Osteoblast (primary cell): ENCODE data around the gene NINJ1. TPM values are rescaled to one million over a fixed set of nuclear protein-coding genes. Genes with fewer than 3 reads are reported as not detected.
A peak's percentile ranks its signal among the peaks of the same experiment; 100 is the strongest.

Experiments
- DNase-seq: peaks from one replicate; pipeline ENCODE4 v3.0.0; 2011; ENCODE audit warnings: low spot score, mixed read lengths; ENCODE audit not compliant: insufficient read length; ENCODE audit errors: missing footprints
- H2AFZ ChIP-seq: 2 replicates; pipeline ENCODE4 v1.6.0; 2011; ENCODE audit warnings: mild to moderate bottlenecking, low read length
- H3K27ac ChIP-seq: 2 replicates; pipeline ENCODE4 v1.5.1; 2011; ENCODE audit warnings: mild to moderate bottlenecking, low read depth, low read length, moderate library complexity
- H3K27me3 ChIP-seq: 2 replicates; pipeline ENCODE4 v1.6.0; 2012; ENCODE audit warnings: mild to moderate bottlenecking, control low read depth, inconsistent platforms, low read length, moderate library complexity; ENCODE audit not compliant: insufficient read depth
- H3K36me3 ChIP-seq: 2 replicates; pipeline ENCODE4 v1.5.1; 2011; ENCODE audit warnings: mild to moderate bottlenecking, low read length, control low read depth, moderate library complexity; ENCODE audit not compliant: insufficient read depth
- H3K4me1 ChIP-seq: 2 replicates; pipeline ENCODE4 v1.5.1; 2011; ENCODE audit warnings: mild to moderate bottlenecking, low read length, control low read depth, moderate library complexity; ENCODE audit not compliant: insufficient read depth
- H3K4me2 ChIP-seq: 2 replicates; pipeline ENCODE4 v1.6.0; 2011; ENCODE audit warnings: mild to moderate bottlenecking, low read length; ENCODE audit not compliant: insufficient read depth
- H3K4me3 ChIP-seq: fragments of 200-600 bp; sonication (generic); 3 replicates; pipeline ENCODE4 v1.5.1; 2012; ENCODE audit warnings: mild to moderate bottlenecking, low read length, inconsistent platforms; ENCODE audit not compliant: insufficient read depth
- H3K79me2 ChIP-seq: 2 replicates; pipeline ENCODE4 v1.6.0; 2012; ENCODE audit warnings: mild to moderate bottlenecking, low read length, control low read depth, inconsistent platforms; ENCODE audit not compliant: insufficient read depth
- H3K9me3 ChIP-seq: 2 replicates; pipeline ENCODE4 v1.5.1; 2011; ENCODE audit warnings: low read depth, low read length, control low read depth
- H4K20me1 ChIP-seq: 2 replicates; pipeline ENCODE4 v1.6.0; 2012; ENCODE audit warnings: mild to moderate bottlenecking, low read length, control low read depth; ENCODE audit not compliant: insufficient read depth
- total RNA-seq: library from RNA; depleted of rRNA; stranded (reverse); fragments of >200 nt; gene quantifications from 2 replicates; pipeline ENCODE4 v1.2.3, GENCODE V29; 2012
- TF ChIP-seq, protein P1 (sequence below): IDR thresholded peaks from 2 replicates; pipeline ENCODE4 v1.5.1; 2011; ENCODE audit warnings: mild to moderate bottlenecking, low read depth, low read length, moderate library complexity; ENCODE audit errors: extremely low read depth

NINJ1 gene
- total RNA-seq, 1 donor = 34.7 TPM

DNA sequence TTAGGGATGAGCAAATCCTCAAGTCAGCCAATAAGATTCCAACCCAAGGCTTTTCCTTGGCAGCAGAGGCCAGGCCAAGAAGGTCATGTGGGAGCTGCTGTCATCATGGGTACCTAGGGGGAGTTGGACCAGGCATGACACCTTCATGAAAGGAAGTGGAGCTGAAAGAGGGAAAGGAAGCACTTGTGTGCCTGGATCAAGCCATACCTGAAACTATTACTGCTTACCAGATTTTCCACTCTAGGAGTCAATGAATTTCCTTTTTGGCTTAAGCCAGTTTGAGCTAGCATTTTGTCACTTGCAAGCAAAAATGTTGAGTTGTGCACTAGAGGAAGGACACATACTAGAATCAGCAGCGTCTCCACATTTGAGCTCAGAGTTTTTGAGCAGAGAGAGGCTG, 35.4 kb upstream of the NINJ1 start:
- Histone ChIP-seq H3K9me3 (no peaks in the 10 kb centered on the region), H3K27me3 (peaks cover 2% of the 10 kb centered on the region), H3K4me1 (no peaks in the 10 kb centered on the region), H3K36me3 (no peaks in the 10 kb centered on the region), H3K79me2 (no peaks in the 10 kb centered on the region), H3K4me3 (no peak overlapping the region), H4K20me1 (no peaks in the 10 kb centered on the region), H3K27ac (no peak overlapping the region), H2AFZ (no peak overlapping the region), H3K4me2 (no peak overlapping the region)
- TF ChIP-seq, protein P1, sequence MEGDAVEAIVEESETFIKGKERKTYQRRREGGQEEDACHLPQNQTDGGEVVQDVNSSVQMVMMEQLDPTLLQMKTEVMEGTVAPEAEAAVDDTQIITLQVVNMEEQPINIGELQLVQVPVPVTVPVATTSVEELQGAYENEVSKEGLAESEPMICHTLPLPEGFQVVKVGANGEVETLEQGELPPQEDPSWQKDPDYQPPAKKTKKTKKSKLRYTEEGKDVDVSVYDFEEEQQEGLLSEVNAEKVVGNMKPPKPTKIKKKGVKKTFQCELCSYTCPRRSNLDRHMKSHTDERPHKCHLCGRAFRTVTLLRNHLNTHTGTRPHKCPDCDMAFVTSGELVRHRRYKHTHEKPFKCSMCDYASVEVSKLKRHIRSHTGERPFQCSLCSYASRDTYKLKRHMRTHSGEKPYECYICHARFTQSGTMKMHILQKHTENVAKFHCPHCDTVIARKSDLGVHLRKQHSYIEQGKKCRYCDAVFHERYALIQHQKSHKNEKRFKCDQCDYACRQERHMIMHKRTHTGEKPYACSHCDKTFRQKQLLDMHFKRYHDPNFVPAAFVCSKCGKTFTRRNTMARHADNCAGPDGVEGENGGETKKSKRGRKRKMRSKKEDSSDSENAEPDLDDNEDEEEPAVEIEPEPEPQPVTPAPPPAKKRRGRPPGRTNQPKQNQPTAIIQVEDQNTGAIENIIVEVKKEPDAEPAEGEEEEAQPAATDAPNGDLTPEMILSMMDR = no peak
- DNase-seq = peak; percentile 30

DNA sequence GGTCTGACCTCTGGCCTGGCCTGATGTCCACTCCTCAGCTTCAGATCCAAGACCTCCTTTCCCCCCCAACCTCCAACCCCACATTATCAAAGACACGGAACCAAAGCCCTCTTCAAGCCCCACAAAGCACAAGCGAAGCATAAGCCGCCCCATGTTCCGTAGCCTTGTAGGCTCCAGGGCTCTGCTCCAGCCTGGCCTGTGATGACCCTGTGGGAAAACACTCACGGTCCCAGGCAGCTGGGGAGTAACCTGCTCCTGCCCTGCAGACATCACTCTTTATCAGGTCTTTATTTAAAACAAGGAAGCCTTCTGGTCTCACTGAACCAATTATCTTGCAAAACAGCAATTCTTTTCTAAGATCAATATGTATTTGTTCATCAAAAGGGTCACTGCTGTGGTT, 34.5 kb upstream of the NINJ1 start:
- no peak overlapping the region for H3K4me2 ChIP-seq
- H2AFZ ChIP-seq = no peak overlapping the region
- H3K79me2 ChIP-seq = no peaks in the 10 kb centered on the region
- no peak overlapping the region for H3K4me3 ChIP-seq
- no peaks in the 10 kb centered on the region for H3K9me3 ChIP-seq
- H3K4me1 ChIP-seq = no peaks in the 10 kb centered on the region
- H3K27me3 ChIP-seq = peaks cover 2% of the 10 kb centered on the region
- H4K20me1 ChIP-seq = no peaks in the 10 kb centered on the region
- DNase-seq = peak; percentile 19
- TF ChIP-seq, protein P1 = no peak
- H3K27ac ChIP-seq = no peak overlapping the region
- H3K36me3 ChIP-seq = no peaks in the 10 kb centered on the region

- Histone ChIP-seq H3K4me1 (no peaks in the 10 kb centered on the region), H3K36me3 (no peaks in the 10 kb centered on the region), H2AFZ (no peak overlapping the region), H3K4me3 (no peak overlapping the region), H3K4me2 (no peak overlapping the region), H3K27ac (no peak overlapping the region), H3K79me2 (no peaks in the 10 kb centered on the region), H4K20me1 (no peaks in the 10 kb centered on the region), H3K27me3 (peaks cover 2% of the 10 kb centered on the region), H3K9me3 (no peaks in the 10 kb centered on the region)
- TF ChIP-seq, protein P1 = no peak
- peak; percentile 46 for DNase-seq
Observed at GRCh38 chr9:93167838-93168237, 33.8 kb upstream of the NINJ1 start.

- Histone ChIP-seq H3K36me3 (no peaks in the 10 kb centered on the region), H3K4me2 (no peak overlapping the region), H3K9me3 (no peaks in the 10 kb centered on the region), H3K27me3 (peaks cover 2% of the 10 kb centered on the region), H3K4me1 (no peaks in the 10 kb centered on the region), H2AFZ (no peak overlapping the region), H4K20me1 (no peaks in the 10 kb centered on the region), H3K4me3 (no peak overlapping the region), H3K27ac (no peak overlapping the region), H3K79me2 (no peaks in the 10 kb centered on the region)
- no peak for DNase-seq
- TF ChIP-seq, protein P1 = no peak
Observed at GRCh38 chr9:93167185-93167584, 33.1 kb upstream of the NINJ1 start.
